K562 (cell line): ENCODE results near the gene CELA3B. TPM values are rescaled to one million over a fixed set of nuclear protein-coding genes. Genes with fewer than 3 reads are reported as not detected.

Source experiments
- BDP1 ChIP-seq: IDR thresholded peaks from 3 replicates; pipeline ENCODE4 v1.6.1; 2011; ENCODE audit not compliant: insufficient read length, insufficient read depth
- JUNB ChIP-seq: fragments of 450-650 bp; formaldehyde crosslinking; conservative IDR thresholded peaks from 2 replicates; pipeline ENCODE4 v1.4.0; 2020; ENCODE audit warnings: mild to moderate bottlenecking
- RFX7 ChIP-seq: fragments of 250-450 bp; sonication (Bioruptor Pico); IDR thresholded peaks from 2 replicates; pipeline ENCODE4 v1.5.1; 2021; ENCODE audit warnings: mild to moderate bottlenecking
- ZBTB34 ChIP-seq: fragments of 250-450 bp; sonication (Bioruptor Pico); IDR thresholded peaks from 2 replicates; pipeline ENCODE4 v1.8.0; 2021; ENCODE audit warnings: mild to moderate bottlenecking, moderate library complexity
- ZBTB8A ChIP-seq: fragments of 450-650 bp; IDR thresholded peaks from 2 replicates; pipeline ENCODE4 v1.6.1; 2018; ENCODE audit warnings: mild to moderate bottlenecking, moderate library complexity; ENCODE audit not compliant: partially characterized antibody
- ZNF318 ChIP-seq, 2 experiments: fragments of 450-650 bp; IDR thresholded peaks; 2 replicates each; pipeline ENCODE4 v1.6.1; 2016; ENCODE audit warnings: mild to moderate bottlenecking in 2 of 2, borderline replicate concordance in 1 of 2, low read depth in 1 of 2, moderate library complexity in 1 of 2
- polyA plus RNA-seq, 8 experiments: library from polyadenylated mRNA; depleted of rRNA in 4 of 8; stranded (reverse) in 5 of 8; unstranded in 3 of 8; fragments of >200 nt; fragmentation: Nextera tagmentation in 2 of 8; fragmentation: Illumina TruSeq in 1 of 8; extraction: Ambion mirVana in 2 of 8; extraction: Trizol in 1 of 8; gene quantifications; 2 replicates each; pipeline versions ENCODE4 v1.2.1 to v1.2.3, GENCODE V29; 2011 to 2014; ENCODE audit warnings: inconsistent platforms in 1 of 8, missing spikeins in 1 of 8
- total RNA-seq, 7 experiments: library from RNA; depleted of rRNA in 6 of 7; stranded (reverse); fragments of >200 nt in 6 of 7; fragmentation: Illumina TruSeq in 2 of 7; extraction: Trizol in 2 of 7; gene quantifications; 2 replicates each; pipeline versions ENCODE4 v1.2.1 to v1.2.3, GENCODE V29; 2011 to 2021; ENCODE audit warnings: low replicate concordance in 1 of 7
- TF ChIP-seq, protein P1 (sequence below): fragments of 250-450 bp; sonication (Bioruptor Pico); IDR thresholded peaks from 2 replicates; pipeline ENCODE4 v1.5.0; 2020; ENCODE audit warnings: mild to moderate bottlenecking
- TF ChIP-seq, protein P2 (sequence below): fragments of 250-450 bp; sonication (Bioruptor Pico); IDR thresholded peaks from 2 replicates; pipeline ENCODE4 v1.4.0; 2020

CELA3B gene
- total and polyA plus RNA-seq, 9 of the 15 experiments (the other 6 are each of a cell fraction or from before 2014, with no cell fraction given), result 3.1 TPM; not detected in 8

DNA sequence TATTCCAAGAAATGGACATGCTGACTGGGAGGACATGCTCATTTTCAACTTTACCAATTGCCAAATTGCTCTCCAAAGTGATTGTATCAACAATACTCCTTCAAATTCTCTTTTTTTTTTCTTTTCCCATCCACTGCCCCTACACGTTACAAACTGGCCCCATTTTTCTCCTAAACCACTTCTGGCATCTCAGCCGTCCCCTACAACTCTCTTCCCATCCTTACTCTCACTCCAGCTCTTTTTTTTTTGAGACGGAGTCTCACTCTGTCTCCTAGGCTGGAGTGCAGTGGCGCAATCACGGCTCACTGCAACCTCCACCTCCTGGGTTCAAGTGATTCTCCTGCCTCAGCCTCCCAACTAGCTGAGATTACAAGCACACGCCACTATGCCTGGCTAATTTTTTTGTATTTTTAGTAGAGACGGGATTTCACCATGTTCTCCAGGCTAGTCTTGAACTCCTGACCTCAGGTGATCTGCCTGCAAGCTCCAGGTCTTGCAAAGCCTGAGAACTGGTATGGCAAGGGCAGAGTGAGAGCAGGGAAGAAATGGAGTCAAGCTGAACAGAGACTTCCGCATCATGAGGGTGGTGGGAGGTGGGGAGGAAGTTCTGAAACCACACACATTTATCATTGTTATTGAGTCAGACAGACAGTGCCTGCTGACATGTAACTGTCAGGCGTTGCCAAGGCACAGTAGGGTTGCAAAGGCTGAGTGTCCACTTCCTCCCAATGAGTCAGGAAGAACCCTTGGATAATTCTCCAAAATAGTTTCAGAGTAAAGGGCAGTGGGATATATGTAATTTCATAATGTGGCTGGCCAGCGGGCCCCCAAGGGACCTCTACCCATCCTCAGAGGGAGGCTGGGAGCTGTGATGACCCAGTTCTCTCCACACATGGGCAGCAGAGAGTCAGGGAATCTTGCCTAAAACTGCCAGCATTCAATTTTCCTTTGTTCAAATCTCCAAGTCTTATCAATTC lies 42.0 kb downstream of the CELA3B start (continued):
- TF ChIP-seq ZBTB34 (CRISPR knock-in tag), result no peak
- 0 out of 2 replicates have a peak, but pooled peaks have one; percentile 3 for TF ChIP-seq JUNB (CRISPR knock-in tag)
- no peak for TF ChIP-seq RFX7
- TF ChIP-seq ZNF318 (IDR thresholded peaks at IDR 0.05; ENCODE audit: borderline replicate concordance in 1 of 2, low read depth in 1 of 2), result peak in 1 of 2 experiments; percentile 87; a peak in 2 of 4 replicates
- TF ChIP-seq BDP1, result no peak
- TF ChIP-seq, protein P1, sequence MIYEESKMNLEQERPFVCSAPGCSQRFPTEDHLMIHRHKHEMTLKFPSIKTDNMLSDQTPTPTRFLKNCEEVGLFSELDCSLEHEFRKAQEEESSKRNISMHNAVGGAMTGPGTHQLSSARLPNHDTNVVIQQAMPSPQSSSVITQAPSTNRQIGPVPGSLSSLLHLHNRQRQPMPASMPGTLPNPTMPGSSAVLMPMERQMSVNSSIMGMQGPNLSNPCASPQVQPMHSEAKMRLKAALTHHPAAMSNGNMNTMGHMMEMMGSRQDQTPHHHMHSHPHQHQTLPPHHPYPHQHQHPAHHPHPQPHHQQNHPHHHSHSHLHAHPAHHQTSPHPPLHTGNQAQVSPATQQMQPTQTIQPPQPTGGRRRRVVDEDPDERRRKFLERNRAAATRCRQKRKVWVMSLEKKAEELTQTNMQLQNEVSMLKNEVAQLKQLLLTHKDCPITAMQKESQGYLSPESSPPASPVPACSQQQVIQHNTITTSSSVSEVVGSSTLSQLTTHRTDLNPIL, result no peak
- TF ChIP-seq, protein P2, sequence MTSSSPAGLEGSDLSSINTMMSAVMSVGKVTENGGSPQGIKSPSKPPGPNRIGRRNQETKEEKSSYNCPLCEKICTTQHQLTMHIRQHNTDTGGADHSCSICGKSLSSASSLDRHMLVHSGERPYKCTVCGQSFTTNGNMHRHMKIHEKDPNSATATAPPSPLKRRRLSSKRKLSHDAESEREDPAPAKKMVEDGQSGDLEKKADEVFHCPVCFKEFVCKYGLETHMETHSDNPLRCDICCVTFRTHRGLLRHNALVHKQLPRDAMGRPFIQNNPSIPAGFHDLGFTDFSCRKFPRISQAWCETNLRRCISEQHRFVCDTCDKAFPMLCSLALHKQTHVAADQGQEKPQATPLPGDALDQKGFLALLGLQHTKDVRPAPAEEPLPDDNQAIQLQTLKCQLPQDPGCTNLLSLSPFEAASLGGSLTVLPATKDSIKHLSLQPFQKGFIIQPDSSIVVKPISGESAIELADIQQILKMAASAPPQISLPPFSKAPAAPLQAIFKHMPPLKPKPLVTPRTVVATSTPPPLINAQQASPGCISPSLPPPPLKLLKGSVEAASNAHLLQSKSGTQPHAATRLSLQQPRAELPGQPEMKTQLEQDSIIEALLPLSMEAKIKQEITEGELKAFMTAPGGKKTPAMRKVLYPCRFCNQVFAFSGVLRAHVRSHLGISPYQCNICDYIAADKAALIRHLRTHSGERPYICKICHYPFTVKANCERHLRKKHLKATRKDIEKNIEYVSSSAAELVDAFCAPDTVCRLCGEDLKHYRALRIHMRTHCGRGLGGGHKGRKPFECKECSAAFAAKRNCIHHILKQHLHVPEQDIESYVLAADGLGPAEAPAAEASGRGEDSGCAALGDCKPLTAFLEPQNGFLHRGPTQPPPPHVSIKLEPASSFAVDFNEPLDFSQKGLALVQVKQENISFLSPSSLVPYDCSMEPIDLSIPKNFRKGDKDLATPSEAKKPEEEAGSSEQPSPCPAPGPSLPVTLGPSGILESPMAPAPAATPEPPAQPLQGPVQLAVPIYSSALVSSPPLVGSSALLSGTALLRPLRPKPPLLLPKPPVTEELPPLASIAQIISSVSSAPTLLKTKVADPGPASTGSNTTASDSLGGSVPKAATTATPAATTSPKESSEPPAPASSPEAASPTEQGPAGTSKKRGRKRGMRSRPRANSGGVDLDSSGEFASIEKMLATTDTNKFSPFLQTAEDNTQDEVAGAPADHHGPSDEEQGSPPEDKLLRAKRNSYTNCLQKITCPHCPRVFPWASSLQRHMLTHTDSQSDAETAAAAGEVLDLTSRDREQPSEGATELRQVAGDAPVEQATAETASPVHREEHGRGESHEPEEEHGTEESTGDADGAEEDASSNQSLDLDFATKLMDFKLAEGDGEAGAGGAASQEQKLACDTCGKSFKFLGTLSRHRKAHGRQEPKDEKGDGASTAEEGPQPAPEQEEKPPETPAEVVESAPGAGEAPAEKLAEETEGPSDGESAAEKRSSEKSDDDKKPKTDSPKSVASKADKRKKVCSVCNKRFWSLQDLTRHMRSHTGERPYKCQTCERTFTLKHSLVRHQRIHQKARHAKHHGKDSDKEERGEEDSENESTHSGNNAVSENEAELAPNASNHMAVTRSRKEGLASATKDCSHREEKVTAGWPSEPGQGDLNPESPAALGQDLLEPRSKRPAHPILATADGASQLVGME (CRISPR knock-in tag), result no peak
- TF ChIP-seq ZBTB8A, result no peak
